IMR-90 (cell line): ENCODE data around the gene FNBP1L.

Source experiments
- CTCF ChIP-seq: conservative IDR thresholded peaks from 2 replicates; pipeline ENCODE4 v1.5.1; 2012; ENCODE audit warnings: mild to moderate bottlenecking, low read depth, low read length, improper control_type of control experiment
- RAD21 ChIP-seq: IDR thresholded peaks from 2 replicates; pipeline ENCODE4 v1.6.1; 2012; ENCODE audit warnings: low read length, improper control_type of control experiment

GRCh38 chr1:93565496-93566206 is 117.7 kb downstream of the FNBP1L start:
- TF ChIP-seq RAD21 (no peak), CTCF (no peak)
